MCF 10A (cell line): Measurements from ENCODE around the gene SPATA21. TPM values are rescaled to one million over a fixed set of nuclear protein-coding genes. Genes with fewer than 3 reads are reported as not detected.

Experiments
- BruUV-seq: library from RNA; stranded (reverse); fragments of 400-500 nt; replicated peaks from 2 replicates; lab custom pipeline; 2021; lab: Mats Ljungman, UMichigan
- CTCF ChIA-PET: fragments of 300-600 bp; sonication (Branson Sonifier 250); formaldehyde crosslinking; extraction: SDS; loops from one replicate; lab custom pipeline; 2021; ENCODE audit warnings: antibody characterized with exemption, inconsistent platforms; lab: Yijun Ruan, JAX
- POLR2A ChIA-PET: fragments of 300-600, 350-650 bp; sonication (Branson Sonifier 250); formaldehyde crosslinking; extraction: SDS; loops from one replicate; lab custom pipeline; 2020; ENCODE audit warnings: antibody characterized with exemption, inconsistent platforms; lab: Yijun Ruan, JAX
- DNase-seq: peaks from one replicate; pipeline ENCODE4 v3.0.0-alpha.2; 2018; ENCODE audit not compliant: unreplicated experiment
- H3K27ac Mint-ChIP-seq: one replicate; pipeline ENCODE4 v1.8.0; 2022; ENCODE audit warnings: mild to moderate bottlenecking, low read depth, mixed read lengths; ENCODE audit not compliant: unreplicated experiment
- H3K27me3 Mint-ChIP-seq: one replicate; pipeline ENCODE4 v1.8.0; 2022; ENCODE audit warnings: mixed read lengths; ENCODE audit not compliant: insufficient read depth, unreplicated experiment
- H3K36me3 Mint-ChIP-seq: one replicate; pipeline ENCODE4 v1.8.0; 2022; ENCODE audit warnings: mild to moderate bottlenecking, moderate library complexity, mixed read lengths; ENCODE audit not compliant: insufficient read depth, unreplicated experiment
- H3K4me1 Mint-ChIP-seq: one replicate; pipeline ENCODE4 v1.8.0; 2022; ENCODE audit warnings: mixed read lengths; ENCODE audit not compliant: insufficient read depth, unreplicated experiment
- H3K4me3 Mint-ChIP-seq: one replicate; pipeline ENCODE4 v1.8.0; 2022; ENCODE audit warnings: mild to moderate bottlenecking, moderate library complexity, mixed read lengths; ENCODE audit not compliant: unreplicated experiment
- H3K9me3 Mint-ChIP-seq: one replicate; pipeline ENCODE4 v1.8.0; 2022; ENCODE audit warnings: mixed read lengths; ENCODE audit not compliant: unreplicated experiment
- intact Hi-C: fragments of 100-400 bp; cut with micrococcal nuclease; formaldehyde crosslinking; loops from 2 replicates; pipeline ENCODE4 v1.14.1; 2022
- total RNA-seq: library from RNA; stranded (reverse); gene quantifications from 2 replicates; pipeline ENCODE4 v1.2.3, GENCODE V29; 2022
- TF ChIP-seq, protein P1 (sequence below): fragments of 200-600 bp; IDR thresholded peaks from one replicate; pipeline ENCODE4 v1.8.0; 2022; ENCODE audit warnings: antibody characterized with exemption, mild to moderate bottlenecking; ENCODE audit not compliant: unreplicated experiment

Gene SPATA21
- total RNA-seq, 1 experiment from 2014 or later = not detected

- no peak for DNase-seq
- no peak overlapping the region for H3K4me3 Mint-ChIP-seq
- H3K36me3 Mint-ChIP-seq = peaks cover 89% of the 10 kb centered on the region
- BruUV-seq = no TSS peak
- no peaks in the 10 kb centered on the region for H3K9me3 Mint-ChIP-seq
- no peaks in the 10 kb centered on the region for H3K4me1 Mint-ChIP-seq
- H3K27me3 Mint-ChIP-seq = no peaks in the 10 kb centered on the region
- TF ChIP-seq, protein P1, sequence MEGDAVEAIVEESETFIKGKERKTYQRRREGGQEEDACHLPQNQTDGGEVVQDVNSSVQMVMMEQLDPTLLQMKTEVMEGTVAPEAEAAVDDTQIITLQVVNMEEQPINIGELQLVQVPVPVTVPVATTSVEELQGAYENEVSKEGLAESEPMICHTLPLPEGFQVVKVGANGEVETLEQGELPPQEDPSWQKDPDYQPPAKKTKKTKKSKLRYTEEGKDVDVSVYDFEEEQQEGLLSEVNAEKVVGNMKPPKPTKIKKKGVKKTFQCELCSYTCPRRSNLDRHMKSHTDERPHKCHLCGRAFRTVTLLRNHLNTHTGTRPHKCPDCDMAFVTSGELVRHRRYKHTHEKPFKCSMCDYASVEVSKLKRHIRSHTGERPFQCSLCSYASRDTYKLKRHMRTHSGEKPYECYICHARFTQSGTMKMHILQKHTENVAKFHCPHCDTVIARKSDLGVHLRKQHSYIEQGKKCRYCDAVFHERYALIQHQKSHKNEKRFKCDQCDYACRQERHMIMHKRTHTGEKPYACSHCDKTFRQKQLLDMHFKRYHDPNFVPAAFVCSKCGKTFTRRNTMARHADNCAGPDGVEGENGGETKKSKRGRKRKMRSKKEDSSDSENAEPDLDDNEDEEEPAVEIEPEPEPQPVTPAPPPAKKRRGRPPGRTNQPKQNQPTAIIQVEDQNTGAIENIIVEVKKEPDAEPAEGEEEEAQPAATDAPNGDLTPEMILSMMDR = no peak
- POLR2A ChIA-PET = interaction anchor here (0.7 to 4.3 kb wide), 2 partner anchors 10 to 11 kb away, joined by 3 to 14 read pairs; partner anchors contain the start of gene NECAP2
- intact Hi-C loops = no loop called here
- CTCF ChIA-PET = interaction anchor here (1.6 to 2.6 kb wide), 2 partner anchors 11 to 17 kb away, joined by 4 to 13 read pairs; partner anchors contain the start of gene NECAP2
- no peak overlapping the region for H3K27ac Mint-ChIP-seq
These were observed 14.8 kb upstream of the SPATA21 start for GRCh38 chr1:16451841-16452528.

GRCh38 chr1:16450863-16451481, 13.7 kb upstream of the SPATA21 start:
- CTCF ChIA-PET = interaction anchor here (1.6 to 2.6 kb wide), 2 partner anchors 10 to 16 kb away, joined by 4 to 13 read pairs; partner anchors contain the start of gene NECAP2
- H3K4me3 Mint-ChIP-seq = no peak overlapping the region
- H3K9me3 Mint-ChIP-seq = no peaks in the 10 kb centered on the region
- DNase-seq = no peak
- no peaks in the 10 kb centered on the region for H3K27me3 Mint-ChIP-seq
- POLR2A ChIA-PET = interaction anchor here (4.3 kb wide), 1 partner anchor 10 kb away, joined by 14 read pairs; the partner anchor contains the start of gene NECAP2
- BruUV-seq = no TSS peak
- H3K27ac Mint-ChIP-seq = no peak overlapping the region
- TF ChIP-seq, protein P1 = no peak
- no peaks in the 10 kb centered on the region for H3K4me1 Mint-ChIP-seq
- peaks cover 88% of the 10 kb centered on the region for H3K36me3 Mint-ChIP-seq
- intact Hi-C loops = no loop called here

- H3K4me3 Mint-ChIP-seq = no peak overlapping the region
- no peak overlapping the region for H3K27ac Mint-ChIP-seq
- no TSS peak for BruUV-seq
- no peaks in the 10 kb centered on the region for H3K9me3 Mint-ChIP-seq
- DNase-seq = no peak
- ChIA-PET POLR2A (interaction anchor here (0.6 to 4.3 kb wide), 3 partner anchors 9 to 359 kb away, joined by 3 to 14 read pairs (median 3); partner anchors contain the start of genes NECAP2 and SZRD1), CTCF (interaction anchor here (0.6 to 2.6 kb wide), 3 partner anchors 9 to 536 kb away, joined by 3 to 13 read pairs (median 3); partner anchors contain the start of gene NECAP2)
- no peaks in the 10 kb centered on the region for H3K4me1 Mint-ChIP-seq
- TF ChIP-seq, protein P1 = no peak
- H3K36me3 Mint-ChIP-seq = peaks cover 87% of the 10 kb centered on the region
- intact Hi-C loops = no loop called here
- H3K27me3 Mint-ChIP-seq = no peaks in the 10 kb centered on the region
These were observed 12.4 kb upstream of the SPATA21 start for GRCh38 chr1:16449666-16450065.

GRCh38 chr1:16449065-16449464, 11.8 kb upstream of the SPATA21 start:
- TF ChIP-seq, protein P1 = no peak
- Mint-ChIP-seq H3K4me1 (no peaks in the 10 kb centered on the region), H3K36me3 (peaks cover 89% of the 10 kb centered on the region), H3K9me3 (no peaks in the 10 kb centered on the region), H3K4me3 (no peak overlapping the region), H3K27me3 (no peaks in the 10 kb centered on the region), H3K27ac (no peak overlapping the region)
- intact Hi-C loops = no loop called here
- DNase-seq = no peak
- POLR2A ChIA-PET = no interaction called here
- BruUV-seq = no TSS peak
- CTCF ChIA-PET = no interaction called here
